Endothelial cell (in vitro differentiated cells): Measurements from ENCODE around the gene PRKCA. TPM values are rescaled to one million over a fixed set of nuclear protein-coding genes. Genes with fewer than 3 reads are reported as not detected.

Experiments
- DNase-seq: peaks from one replicate; pipeline ENCODE4 v3.0.0; 2021; ENCODE audit warnings: low spot score
- H3K27ac Mint-ChIP-seq: one replicate; pipeline ENCODE4 v1.8.0; 2021; ENCODE audit warnings: mixed read lengths, inconsistent platforms; ENCODE audit not compliant: unreplicated experiment
- H3K27me3 Mint-ChIP-seq: one replicate; pipeline ENCODE4 v1.8.0; 2021; ENCODE audit warnings: mild to moderate bottlenecking, moderate library complexity, mixed read lengths, inconsistent platforms; ENCODE audit not compliant: unreplicated experiment
- H3K36me3 Mint-ChIP-seq: one replicate; pipeline ENCODE4 v1.8.0; 2021; ENCODE audit warnings: mild to moderate bottlenecking, low read depth, mixed read lengths, inconsistent platforms; ENCODE audit not compliant: unreplicated experiment
- H3K4me1 Mint-ChIP-seq: one replicate; pipeline ENCODE4 v1.8.0; 2021; ENCODE audit warnings: mild to moderate bottlenecking, mixed read lengths, inconsistent platforms; ENCODE audit not compliant: unreplicated experiment
- H3K4me3 Mint-ChIP-seq: one replicate; pipeline ENCODE4 v1.8.0; 2021; ENCODE audit warnings: mild to moderate bottlenecking, mixed read lengths, inconsistent platforms; ENCODE audit not compliant: unreplicated experiment
- H3K9me3 Mint-ChIP-seq: one replicate; pipeline ENCODE4 v1.8.0; 2021; ENCODE audit warnings: mixed read lengths, inconsistent platforms; ENCODE audit not compliant: unreplicated experiment
- total RNA-seq: library from RNA; stranded (reverse); fragmentation: NEBNext Ultra II Directional; extraction: Animal tissue kit (Norgen Biotek cat#: 25700); gene quantifications from one replicate; pipeline ENCODE4 v1.2.1, GENCODE V29; 2021; ENCODE audit not compliant: unreplicated experiment
- TF ChIP-seq, protein P1 (sequence below): fragments of 200-600 bp; sonication (generic); IDR thresholded peaks from one replicate; pipeline ENCODE4 v1.5.0; 2021; ENCODE audit warnings: antibody characterized with exemption; ENCODE audit not compliant: unreplicated experiment

Gene PRKCA
- total RNA-seq, 1 donor from 2014 or later: 2.1 TPM

DNA sequence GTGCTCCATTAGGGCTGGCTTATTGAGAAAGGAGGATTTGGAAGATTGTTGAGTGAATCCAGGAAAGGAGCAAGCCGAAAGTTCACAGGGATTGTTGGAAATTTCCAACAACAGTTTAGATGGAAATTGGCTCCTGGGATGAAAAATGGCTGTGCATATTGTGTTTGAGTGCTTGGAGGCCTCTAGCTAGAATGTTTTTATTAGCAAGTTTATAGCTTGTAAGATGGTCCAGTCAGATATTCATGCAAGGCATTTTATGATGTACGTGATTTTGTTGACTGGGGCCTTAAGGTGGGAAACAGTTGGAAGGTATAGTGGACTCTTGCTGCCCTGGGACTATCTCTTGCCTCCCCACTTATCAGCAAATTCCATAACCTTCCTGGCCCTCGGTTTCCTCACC, 216.7 kb downstream of the PRKCA start:
- H3K4me3 Mint-ChIP-seq: no peak overlapping the region
- H3K36me3 Mint-ChIP-seq: no peaks in the 10 kb centered on the region
- peaks cover 2% of the 10 kb centered on the region for H3K27me3 Mint-ChIP-seq
- H3K4me1 Mint-ChIP-seq: no peaks in the 10 kb centered on the region
- DNase-seq: no peak
- no peaks in the 10 kb centered on the region for H3K9me3 Mint-ChIP-seq
- TF ChIP-seq, protein P1, sequence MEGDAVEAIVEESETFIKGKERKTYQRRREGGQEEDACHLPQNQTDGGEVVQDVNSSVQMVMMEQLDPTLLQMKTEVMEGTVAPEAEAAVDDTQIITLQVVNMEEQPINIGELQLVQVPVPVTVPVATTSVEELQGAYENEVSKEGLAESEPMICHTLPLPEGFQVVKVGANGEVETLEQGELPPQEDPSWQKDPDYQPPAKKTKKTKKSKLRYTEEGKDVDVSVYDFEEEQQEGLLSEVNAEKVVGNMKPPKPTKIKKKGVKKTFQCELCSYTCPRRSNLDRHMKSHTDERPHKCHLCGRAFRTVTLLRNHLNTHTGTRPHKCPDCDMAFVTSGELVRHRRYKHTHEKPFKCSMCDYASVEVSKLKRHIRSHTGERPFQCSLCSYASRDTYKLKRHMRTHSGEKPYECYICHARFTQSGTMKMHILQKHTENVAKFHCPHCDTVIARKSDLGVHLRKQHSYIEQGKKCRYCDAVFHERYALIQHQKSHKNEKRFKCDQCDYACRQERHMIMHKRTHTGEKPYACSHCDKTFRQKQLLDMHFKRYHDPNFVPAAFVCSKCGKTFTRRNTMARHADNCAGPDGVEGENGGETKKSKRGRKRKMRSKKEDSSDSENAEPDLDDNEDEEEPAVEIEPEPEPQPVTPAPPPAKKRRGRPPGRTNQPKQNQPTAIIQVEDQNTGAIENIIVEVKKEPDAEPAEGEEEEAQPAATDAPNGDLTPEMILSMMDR: no peak
- H3K27ac Mint-ChIP-seq: no peak overlapping the region

DNA sequence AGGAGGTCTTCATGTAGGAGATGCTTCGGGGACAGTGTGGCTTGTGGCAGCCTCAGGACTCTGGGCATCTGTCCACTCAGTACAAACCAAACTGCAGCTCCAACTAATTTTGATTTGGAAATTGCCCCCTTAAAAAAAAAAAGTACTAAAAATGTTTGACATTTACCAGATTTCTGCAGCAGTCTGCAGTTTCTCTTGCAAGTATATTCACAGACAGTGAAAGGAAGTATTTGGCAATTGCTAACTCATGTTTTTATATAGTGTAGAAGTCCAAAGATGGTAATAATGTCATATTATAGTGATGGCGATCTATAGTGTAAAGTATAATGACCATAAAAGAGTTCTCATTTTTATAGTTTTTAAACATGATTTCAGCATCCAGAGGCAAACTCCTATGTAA, 218.6 kb downstream of the PRKCA start:
- TF ChIP-seq, protein P1: no peak
- Mint-ChIP-seq H3K4me1 (no peaks in the 10 kb centered on the region), H3K36me3 (no peaks in the 10 kb centered on the region), H3K9me3 (no peaks in the 10 kb centered on the region), H3K4me3 (no peak overlapping the region), H3K27ac (no peak overlapping the region), H3K27me3 (no peaks in the 10 kb centered on the region)
- no peak for DNase-seq

DNA sequence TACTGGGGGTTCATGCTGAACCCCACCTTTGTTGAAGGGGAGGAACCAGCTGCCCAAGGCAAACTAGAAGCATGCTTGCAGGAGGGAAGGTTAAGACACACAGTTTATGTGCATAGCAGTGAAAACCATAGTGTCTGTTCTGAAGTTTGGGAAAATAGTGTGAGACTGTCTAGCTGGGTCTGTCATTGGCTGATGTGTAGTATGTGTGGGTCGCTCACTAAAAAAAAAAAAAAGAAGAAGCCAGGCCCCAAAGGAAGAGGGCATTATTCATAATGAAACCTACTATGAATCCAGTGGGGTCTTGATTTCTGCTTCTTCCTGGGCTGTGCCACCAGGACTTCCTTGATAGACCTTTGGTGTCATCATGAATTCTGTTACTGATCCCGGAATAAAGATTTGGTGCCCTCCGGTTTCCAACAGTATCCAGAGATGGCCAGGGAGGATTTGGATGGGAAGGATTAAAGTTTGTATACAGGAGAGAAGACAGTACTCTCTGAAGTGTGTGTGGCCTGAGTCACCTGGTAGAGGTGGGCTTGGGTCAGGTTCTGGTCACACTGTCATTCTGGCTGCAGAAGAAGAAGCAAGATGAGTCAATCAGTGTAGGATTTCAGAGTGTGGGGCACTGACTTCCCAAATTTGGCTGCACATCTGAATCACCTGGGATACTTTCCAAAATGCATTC, 220.3 kb downstream of the PRKCA start:
- Mint-ChIP-seq H3K36me3 (no peaks in the 10 kb centered on the region), H3K4me3 (no peak overlapping the region), H3K4me1 (no peaks in the 10 kb centered on the region), H3K9me3 (no peaks in the 10 kb centered on the region), H3K27ac (no peak overlapping the region), H3K27me3 (no peaks in the 10 kb centered on the region)
- DNase-seq: no peak
- TF ChIP-seq, protein P1: no peak

DNA sequence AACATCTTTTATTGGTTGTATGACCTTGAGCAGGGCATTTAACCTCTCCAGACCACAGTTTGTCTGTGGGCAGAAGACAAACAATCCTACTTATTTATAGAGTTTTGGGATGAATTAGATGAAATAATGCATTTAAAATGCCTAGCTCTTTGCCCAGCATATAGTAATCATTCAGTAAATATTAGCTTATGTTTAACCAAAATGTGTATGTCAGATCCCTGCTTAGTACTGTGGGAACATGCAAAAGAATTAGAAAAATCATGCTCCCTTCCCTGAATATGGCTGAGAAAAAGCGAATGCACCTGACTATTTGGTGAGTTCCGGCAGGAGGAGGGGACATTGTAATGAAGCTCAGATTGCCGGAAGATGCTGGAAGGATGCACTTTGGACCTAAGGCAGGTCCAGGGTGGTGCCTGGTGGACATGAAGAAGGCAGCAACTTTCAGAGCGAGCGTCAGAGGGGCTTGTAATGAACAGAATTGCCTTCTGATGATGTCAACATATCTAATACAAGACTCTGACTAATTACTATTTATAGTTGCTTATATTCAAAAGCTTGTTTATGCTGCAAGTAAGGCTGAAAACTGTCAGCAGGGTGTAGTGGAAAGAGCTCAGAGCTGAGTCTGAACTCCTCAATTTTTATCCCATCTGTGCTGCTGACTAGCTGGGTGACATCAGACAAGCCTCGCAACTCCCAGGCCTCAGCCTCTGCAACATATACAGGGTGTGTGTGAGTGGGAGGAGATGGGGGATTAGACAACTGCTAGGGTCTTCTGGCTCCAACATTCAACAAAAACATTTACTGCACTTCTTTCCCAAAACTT, 221.2 kb downstream of the PRKCA start:
- no peaks in the 10 kb centered on the region for H3K9me3 Mint-ChIP-seq
- no peaks in the 10 kb centered on the region for H3K27me3 Mint-ChIP-seq
- TF ChIP-seq, protein P1: no peak
- DNase-seq: no peak
- no peak overlapping the region for H3K4me3 Mint-ChIP-seq
- H3K4me1 Mint-ChIP-seq: no peaks in the 10 kb centered on the region
- no peak overlapping the region for H3K27ac Mint-ChIP-seq
- H3K36me3 Mint-ChIP-seq: no peaks in the 10 kb centered on the region

DNA sequence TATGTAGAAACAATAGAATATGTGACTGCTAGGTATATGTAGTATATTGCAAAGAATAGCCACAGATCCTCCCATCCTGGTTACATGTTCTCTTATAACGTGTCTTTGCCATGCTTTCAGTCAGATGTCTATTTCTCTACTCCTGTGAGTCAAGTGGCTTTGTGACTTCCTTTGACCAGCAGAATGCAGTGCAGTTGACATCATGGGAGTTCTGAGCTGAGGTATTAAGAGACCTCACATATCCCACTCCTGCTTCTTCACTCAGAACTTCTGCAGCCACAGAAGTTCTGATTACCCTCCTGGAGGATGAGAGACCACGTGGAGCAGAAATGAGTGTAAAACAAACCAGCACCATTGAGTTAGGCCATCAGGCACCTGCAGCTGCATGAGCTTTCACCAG, 222.5 kb downstream of the PRKCA start:
- Mint-ChIP-seq H3K4me3 (no peak overlapping the region), H3K4me1 (no peaks in the 10 kb centered on the region), H3K27ac (no peak overlapping the region), H3K27me3 (peaks cover 1% of the 10 kb centered on the region), H3K9me3 (no peaks in the 10 kb centered on the region), H3K36me3 (no peaks in the 10 kb centered on the region)
- TF ChIP-seq, protein P1: no peak
- no peak for DNase-seq
